T1000 (cell line): Measurements from ENCODE around the gene CCDC159.

Experiments used
- DNase-seq: peaks from one replicate; lab custom pipeline; 2025; ENCODE audit warnings: mixed read lengths; lab: John Stamatoyannopoulos, UW

The CCDC159 gene

GRCh38 chr19:11390933-11391680, 44.8 kb downstream of the CCDC159 start:
- DNase-seq: no peak

GRCh38 chr19:11397089-11397610, 50.8 kb downstream of the CCDC159 start:
- no peak for DNase-seq

- no peak for DNase-seq
Observed at GRCh38 chr19:11399667-11400066, 53.3 kb downstream of the CCDC159 start.

- no peak for DNase-seq
Observed at GRCh38 chr19:11400798-11401197, 54.5 kb downstream of the CCDC159 start.

- DNase-seq: no peak
Observed at GRCh38 chr19:11401808-11402543, 55.7 kb downstream of the CCDC159 start.
